Suprapubic skin (tissue), 4 donors: ENCODE data around the gene ARHGAP18. TPM values are rescaled to one million over a fixed set of nuclear protein-coding genes. Genes with fewer than 3 reads are reported as not detected.

Source experiments
- DNase-seq, 2 donors: peaks; one replicate each; pipeline ENCODE4 v3.0.0-alpha.2; 2019; ENCODE audit warnings: low spot score in 2 of 2
- H3K27ac ChIP-seq: fragments of 200-600 bp; sonication (generic); one replicate; pipeline ENCODE4 v1.5.1; 2019
- H3K27me3 ChIP-seq: fragments of 200-600 bp; sonication (generic); one replicate; pipeline ENCODE4 v1.5.1; 2019
- H3K36me3 ChIP-seq: fragments of 200-600 bp; sonication (generic); one replicate; pipeline ENCODE4 v1.5.1; 2019
- H3K4me1 ChIP-seq: fragments of 200-600 bp; sonication (generic); one replicate; pipeline ENCODE4 v1.5.1; 2019
- H3K4me3 ChIP-seq: fragments of 200-600 bp; sonication (generic); one replicate; pipeline ENCODE4 v1.5.1; 2019; ENCODE audit warnings: mild to moderate bottlenecking
- H3K9me3 ChIP-seq: fragments of 200-600 bp; sonication (generic); one replicate; pipeline ENCODE4 v1.5.1; 2019
- EP300 ChIP-seq: sonication (generic); formaldehyde crosslinking; IDR thresholded peaks from one replicate; pipeline ENCODE4 v1.6.1; 2017; ENCODE audit warnings: antibody characterized with exemption
- POLR2A ChIP-seq, 2 donors: fragments of 450-650 bp; IDR thresholded peaks; one replicate each; pipeline ENCODE4 v1.6.1; 2017; ENCODE audit warnings: antibody characterized with exemption in 2 of 2, mild to moderate bottlenecking in 2 of 2, moderate library complexity in 2 of 2
- POLR2AphosphoS5 ChIP-seq, 3 donors: sonication (generic); formaldehyde crosslinking; IDR thresholded peaks; one replicate each; pipeline ENCODE4 v1.6.1; 2017; ENCODE audit warnings: antibody characterized with exemption in 3 of 3
- WGBS: methylation state at CpG from one replicate; pipeline ENCODE4 v1.1.5; 2018; 5-methylcytosine and 5-hydroxymethylcytosine counted together
- total RNA-seq, 4 donors: library from RNA; depleted of rRNA; stranded (reverse); fragments of >200 nt; gene quantifications; one replicate each; pipeline ENCODE4 v1.1.0, GENCODE V29; 2016
- TF ChIP-seq, protein P1 (sequence below), 2 donors: fragments of 200-600 bp in 1 of 2; fragments of 450-650 bp in 1 of 2; sonication (generic) in 1 of 2; IDR thresholded peaks; one replicate each; pipeline ENCODE4 v1.5.1; 2016 to 2019; ENCODE audit warnings: antibody characterized with exemption in 2 of 2, mild to moderate bottlenecking in 1 of 2, moderate library complexity in 1 of 2

Gene ARHGAP18
- total RNA-seq, 4 donors from 2014 or later: 7.1 to 14.2 (median 11.0) TPM

DNA sequence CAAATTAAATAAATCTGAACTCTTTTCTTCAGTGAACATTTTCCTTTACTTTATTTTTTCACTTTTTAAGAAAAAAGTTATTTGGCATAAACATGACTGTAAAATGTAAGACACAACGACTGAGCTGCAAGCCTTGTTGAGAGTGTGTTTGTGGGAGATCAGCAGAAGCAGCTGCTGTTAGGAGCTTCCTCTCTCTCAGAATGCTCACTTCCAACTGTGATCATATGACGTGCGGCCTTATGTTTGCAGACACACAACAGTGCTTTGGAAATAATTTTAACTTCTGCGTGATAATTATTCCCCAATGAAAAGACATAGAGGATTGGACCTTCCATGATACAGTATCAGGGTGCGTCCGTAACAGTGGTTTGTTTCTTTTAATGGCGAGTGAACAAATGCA is 104.0 kb downstream of the ARHGAP18 start:
- no peak overlapping the region for H3K4me3 ChIP-seq
- H3K36me3 ChIP-seq: peaks cover 4% of the 10 kb centered on the region
- H3K27me3 ChIP-seq: no peaks in the 10 kb centered on the region
- H3K9me3 ChIP-seq: no peaks in the 10 kb centered on the region
- TF ChIP-seq EP300 (no peak), POLR2AphosphoS5 (IDR thresholded peaks at IDR 0.05) (no peak), POLR2A (IDR thresholded peaks at IDR 0.05) (no peak)
- TF ChIP-seq, protein P1, sequence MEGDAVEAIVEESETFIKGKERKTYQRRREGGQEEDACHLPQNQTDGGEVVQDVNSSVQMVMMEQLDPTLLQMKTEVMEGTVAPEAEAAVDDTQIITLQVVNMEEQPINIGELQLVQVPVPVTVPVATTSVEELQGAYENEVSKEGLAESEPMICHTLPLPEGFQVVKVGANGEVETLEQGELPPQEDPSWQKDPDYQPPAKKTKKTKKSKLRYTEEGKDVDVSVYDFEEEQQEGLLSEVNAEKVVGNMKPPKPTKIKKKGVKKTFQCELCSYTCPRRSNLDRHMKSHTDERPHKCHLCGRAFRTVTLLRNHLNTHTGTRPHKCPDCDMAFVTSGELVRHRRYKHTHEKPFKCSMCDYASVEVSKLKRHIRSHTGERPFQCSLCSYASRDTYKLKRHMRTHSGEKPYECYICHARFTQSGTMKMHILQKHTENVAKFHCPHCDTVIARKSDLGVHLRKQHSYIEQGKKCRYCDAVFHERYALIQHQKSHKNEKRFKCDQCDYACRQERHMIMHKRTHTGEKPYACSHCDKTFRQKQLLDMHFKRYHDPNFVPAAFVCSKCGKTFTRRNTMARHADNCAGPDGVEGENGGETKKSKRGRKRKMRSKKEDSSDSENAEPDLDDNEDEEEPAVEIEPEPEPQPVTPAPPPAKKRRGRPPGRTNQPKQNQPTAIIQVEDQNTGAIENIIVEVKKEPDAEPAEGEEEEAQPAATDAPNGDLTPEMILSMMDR (IDR thresholded peaks at IDR 0.05): no peak
- DNase-seq: no peak
- no peak overlapping the region for H3K27ac ChIP-seq
- H3K4me1 ChIP-seq: peaks cover 7% of the 10 kb centered on the region
- 87% methylated on average over 7 of the region's 7 CpGs for WGBS

DNA sequence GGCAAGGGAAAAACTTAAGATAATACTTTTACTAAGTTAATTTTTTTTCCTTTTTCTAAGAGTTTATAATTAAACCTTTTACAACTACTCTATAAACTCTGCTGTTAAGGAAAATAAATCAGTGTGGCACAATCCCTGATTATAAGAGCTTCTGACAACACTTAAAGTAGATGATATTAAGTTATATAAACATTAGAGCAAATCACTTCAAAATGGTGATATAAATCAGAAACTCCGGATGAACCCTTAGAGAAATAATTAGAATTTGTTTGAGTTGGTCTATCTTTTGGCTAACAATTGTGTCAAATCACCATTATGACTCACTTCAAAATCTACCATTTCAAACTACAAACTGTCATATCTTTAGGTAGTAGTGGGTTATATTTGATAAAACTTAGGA is 104.9 kb downstream of the ARHGAP18 start:
- 85% methylated on average over 1 of the region's 1 CpG for WGBS
- Histone ChIP-seq H3K9me3 (no peaks in the 10 kb centered on the region), H3K36me3 (peaks cover under 1% of the 10 kb centered on the region), H3K27me3 (no peaks in the 10 kb centered on the region), H3K4me1 (peaks cover 7% of the 10 kb centered on the region), H3K27ac (no peak overlapping the region), H3K4me3 (no peak overlapping the region)
- DNase-seq: no peak
- TF ChIP-seq POLR2AphosphoS5 (IDR thresholded peaks at IDR 0.05) (no peak), EP300 (no peak), POLR2A (IDR thresholded peaks at IDR 0.05) (no peak)
- TF ChIP-seq, protein P1 (IDR thresholded peaks at IDR 0.05): no peak

DNA sequence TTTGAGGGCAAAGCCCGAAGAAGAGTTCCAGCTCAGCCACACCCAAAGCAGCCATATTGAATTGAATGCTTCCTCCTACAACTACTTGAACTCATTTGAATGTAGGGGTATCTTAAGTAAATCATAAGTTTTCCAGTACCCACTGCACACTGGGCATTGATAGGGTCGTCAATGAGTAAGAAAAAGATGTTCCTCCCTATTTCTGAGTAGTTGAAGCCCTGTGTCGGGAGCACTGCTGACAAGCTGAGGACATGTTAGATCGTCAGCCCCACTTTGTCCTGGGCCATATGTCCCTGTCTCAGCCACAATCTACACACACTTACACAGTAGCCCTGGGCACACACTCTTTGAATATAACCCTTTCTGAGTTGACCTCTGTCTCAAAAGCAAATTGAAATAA is 105.7 kb downstream of the ARHGAP18 start:
- WGBS: 93% methylated on average over 4 of the region's 4 CpGs
- TF ChIP-seq EP300 (no peak), POLR2AphosphoS5 (IDR thresholded peaks at IDR 0.05) (no peak), POLR2A (IDR thresholded peaks at IDR 0.05) (no peak)
- TF ChIP-seq, protein P1 (IDR thresholded peaks at IDR 0.05): no peak
- H3K4me1 ChIP-seq: peaks cover 5% of the 10 kb centered on the region
- no peak for DNase-seq
- H3K27me3 ChIP-seq: no peaks in the 10 kb centered on the region
- no peaks in the 10 kb centered on the region for H3K36me3 ChIP-seq
- H3K9me3 ChIP-seq: no peaks in the 10 kb centered on the region
- no peak overlapping the region for H3K27ac ChIP-seq
- H3K4me3 ChIP-seq: no peak overlapping the region

DNA sequence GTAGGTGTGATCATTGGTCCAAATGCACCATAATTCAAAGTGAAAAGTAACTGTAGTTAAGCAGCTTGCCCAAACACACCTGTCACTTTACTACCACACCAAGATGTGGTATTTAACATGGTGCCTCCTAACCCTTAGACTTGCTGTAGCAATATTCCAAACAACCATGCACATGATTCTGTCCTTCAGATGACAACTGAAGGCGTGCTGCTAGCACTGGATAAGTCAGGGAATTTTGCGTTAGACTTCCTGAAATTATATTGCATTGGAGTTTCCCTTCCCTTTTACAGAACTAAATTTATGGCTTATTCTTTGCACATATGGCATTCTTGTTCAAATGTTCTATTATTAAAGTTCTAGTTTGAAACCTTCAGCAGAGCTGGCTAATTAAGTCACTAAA is 106.2 kb downstream of the ARHGAP18 start:
- Histone ChIP-seq H3K36me3 (no peaks in the 10 kb centered on the region), H3K27ac (no peak overlapping the region), H3K4me1 (no peaks in the 10 kb centered on the region), H3K27me3 (no peaks in the 10 kb centered on the region), H3K9me3 (no peaks in the 10 kb centered on the region), H3K4me3 (no peak overlapping the region)
- 88% methylated on average over 2 of the region's 2 CpGs for WGBS
- TF ChIP-seq EP300 (no peak), POLR2AphosphoS5 (IDR thresholded peaks at IDR 0.05) (no peak), POLR2A (IDR thresholded peaks at IDR 0.05) (no peak)
- TF ChIP-seq, protein P1 (IDR thresholded peaks at IDR 0.05): no peak
- DNase-seq: no peak

DNA sequence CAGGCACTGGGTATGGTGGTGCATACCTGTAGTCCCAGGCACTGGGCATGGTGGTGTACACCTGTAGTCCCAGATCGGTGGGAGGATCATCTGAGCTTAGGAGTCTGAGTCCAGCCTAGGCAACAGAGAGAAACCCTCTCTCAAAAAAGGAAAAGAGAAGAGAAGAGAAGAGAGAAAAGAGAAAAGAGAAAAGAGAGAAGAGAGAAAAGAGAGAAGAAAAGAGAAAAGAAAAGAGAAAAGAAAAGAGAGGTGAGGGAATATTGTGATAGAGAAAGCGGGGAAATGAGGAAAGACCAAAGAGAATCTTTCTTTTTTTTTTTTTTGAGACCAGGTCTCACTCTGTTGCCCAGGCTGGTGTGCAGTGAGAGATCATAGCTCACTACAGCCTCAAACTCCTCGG is 108.7 kb downstream of the ARHGAP18 start:
- H3K4me3 ChIP-seq: no peak overlapping the region
- H3K4me1 ChIP-seq: peaks cover 4% of the 10 kb centered on the region
- 95% methylated on average over 3 of the region's 3 CpGs for WGBS
- H3K27me3 ChIP-seq: no peaks in the 10 kb centered on the region
- no peak for DNase-seq
- H3K36me3 ChIP-seq: no peaks in the 10 kb centered on the region
- H3K9me3 ChIP-seq: no peaks in the 10 kb centered on the region
- TF ChIP-seq EP300: no peak
- TF ChIP-seq, protein P1 (IDR thresholded peaks at IDR 0.05): no peak
- TF ChIP-seq POLR2AphosphoS5 (IDR thresholded peaks at IDR 0.05): no peak
- no peak for TF ChIP-seq POLR2A (IDR thresholded peaks at IDR 0.05)
- H3K27ac ChIP-seq: no peak overlapping the region
